MV-4-11 (cell line): ENCODE results near the gene ACYP2.

ENCODE experiments used
- DNase-seq: peaks from one replicate; lab custom pipeline; 2025; lab: John Stamatoyannopoulos, UW

Gene ACYP2

GRCh38 chr2:54158311-54158710 is 42.9 kb downstream of the ACYP2 start:
- DNase-seq: no peak

- DNase-seq: no peak
These were observed 46.4 kb downstream of the ACYP2 start for GRCh38 chr2:54161660-54162424.

- no peak for DNase-seq
These were observed 48.7 kb downstream of the ACYP2 start for GRCh38 chr2:54164106-54164505.

- DNase-seq: no peak
These were observed 50.8 kb downstream of the ACYP2 start for GRCh38 chr2:54166121-54166773.

- DNase-seq: no peak
These were observed 61.2 kb downstream of the ACYP2 start for GRCh38 chr2:54176577-54176976.

GRCh38 chr2:54183281-54183680 is 67.9 kb downstream of the ACYP2 start:
- DNase-seq: no peak

- DNase-seq: no peak
These were observed 68.6 kb downstream of the ACYP2 start for GRCh38 chr2:54183972-54184371.

- DNase-seq: no peak
These were observed 69.7 kb downstream of the ACYP2 start for GRCh38 chr2:54185105-54185504.

- DNase-seq: no peak
These were observed 71.9 kb downstream of the ACYP2 start for GRCh38 chr2:54187331-54187730.

GRCh38 chr2:54189539-54189938 is 74.1 kb downstream of the ACYP2 start:
- DNase-seq: no peak

GRCh38 chr2:54191361-54192135 is 76.1 kb downstream of the ACYP2 start:
- DNase-seq: no peak

GRCh38 chr2:54194761-54195750 is 79.6 kb downstream of the ACYP2 start:
- DNase-seq: no peak

GRCh38 chr2:54196646-54197045 is 81.2 kb downstream of the ACYP2 start:
- DNase-seq: no peak

- DNase-seq: no peak
These were observed 89.1 kb downstream of the ACYP2 start for GRCh38 chr2:54204476-54204875.

GRCh38 chr2:54206596-54206995 is 91.2 kb downstream of the ACYP2 start:
- peak; percentile 6 for DNase-seq

GRCh38 chr2:54207666-54208195 is 92.3 kb downstream of the ACYP2 start:
- DNase-seq: no peak

- no peak for DNase-seq
These were observed 93.2 kb downstream of the ACYP2 start for GRCh38 chr2:54208364-54209240.

GRCh38 chr2:54209379-54209778 is 94.0 kb downstream of the ACYP2 start:
- DNase-seq: no peak

- DNase-seq: peak; percentile 6
These were observed 97.0 kb downstream of the ACYP2 start for GRCh38 chr2:54212456-54212855.

GRCh38 chr2:54213082-54213481 is 97.7 kb downstream of the ACYP2 start:
- no peak for DNase-seq
